NCI-H345 treated with DMSO at 0.1 percent for 48 hours (cell line): Measurements from ENCODE around the gene IMP3.
"Not testable (repeated sequence)": the region's sequence is repeated elsewhere in the genome, so short reads cannot be mapped to it uniquely, and the experiment has no call there.

ENCODE experiments used
- DNase-seq: peaks from one replicate; lab custom pipeline; 2025; ENCODE audit not compliant: unreplicated experiment; lab: John Stamatoyannopoulos, UW

The IMP3 gene

GRCh38 chr15:75650908-75651809 lies 11.1 kb upstream of the IMP3 start:
- DNase-seq = no peak

GRCh38 chr15:75649848-75650247 lies 9.8 kb upstream of the IMP3 start:
- no peak for DNase-seq

DNA sequence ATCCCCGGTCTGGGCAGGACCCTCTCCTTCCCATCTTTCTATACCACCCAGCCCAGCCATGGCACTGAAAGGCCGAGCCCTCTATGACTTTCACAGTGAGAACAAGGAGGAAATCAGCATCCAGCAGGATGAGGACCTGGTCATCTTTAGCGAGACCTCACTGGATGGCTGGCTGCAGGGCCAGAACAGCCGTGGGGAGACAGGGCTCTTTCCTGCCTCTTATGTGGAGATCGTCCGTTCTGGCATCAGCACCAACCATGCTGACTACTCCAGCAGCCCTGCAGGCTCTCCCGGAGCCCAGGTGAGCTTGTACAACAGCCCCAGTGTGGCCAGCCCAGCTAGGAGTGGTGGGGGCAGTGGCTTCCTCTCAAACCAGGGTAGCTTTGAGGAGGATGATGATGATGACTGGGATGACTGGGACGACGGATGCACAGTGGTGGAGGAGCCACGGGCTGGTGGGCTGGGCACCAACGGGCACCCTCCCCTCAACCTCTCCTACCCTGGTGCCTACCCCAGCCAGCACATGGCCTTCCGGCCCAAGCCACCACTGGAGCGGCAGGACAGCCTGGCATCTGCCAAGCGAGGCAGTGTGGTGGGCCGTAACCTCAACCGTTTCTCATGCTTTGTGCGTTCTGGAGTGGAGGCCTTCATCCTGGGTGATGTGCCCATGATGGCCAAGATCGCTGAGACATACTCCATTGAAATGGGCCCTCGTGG lies 9.2 kb upstream of the IMP3 start:
- no peak for DNase-seq

DNA sequence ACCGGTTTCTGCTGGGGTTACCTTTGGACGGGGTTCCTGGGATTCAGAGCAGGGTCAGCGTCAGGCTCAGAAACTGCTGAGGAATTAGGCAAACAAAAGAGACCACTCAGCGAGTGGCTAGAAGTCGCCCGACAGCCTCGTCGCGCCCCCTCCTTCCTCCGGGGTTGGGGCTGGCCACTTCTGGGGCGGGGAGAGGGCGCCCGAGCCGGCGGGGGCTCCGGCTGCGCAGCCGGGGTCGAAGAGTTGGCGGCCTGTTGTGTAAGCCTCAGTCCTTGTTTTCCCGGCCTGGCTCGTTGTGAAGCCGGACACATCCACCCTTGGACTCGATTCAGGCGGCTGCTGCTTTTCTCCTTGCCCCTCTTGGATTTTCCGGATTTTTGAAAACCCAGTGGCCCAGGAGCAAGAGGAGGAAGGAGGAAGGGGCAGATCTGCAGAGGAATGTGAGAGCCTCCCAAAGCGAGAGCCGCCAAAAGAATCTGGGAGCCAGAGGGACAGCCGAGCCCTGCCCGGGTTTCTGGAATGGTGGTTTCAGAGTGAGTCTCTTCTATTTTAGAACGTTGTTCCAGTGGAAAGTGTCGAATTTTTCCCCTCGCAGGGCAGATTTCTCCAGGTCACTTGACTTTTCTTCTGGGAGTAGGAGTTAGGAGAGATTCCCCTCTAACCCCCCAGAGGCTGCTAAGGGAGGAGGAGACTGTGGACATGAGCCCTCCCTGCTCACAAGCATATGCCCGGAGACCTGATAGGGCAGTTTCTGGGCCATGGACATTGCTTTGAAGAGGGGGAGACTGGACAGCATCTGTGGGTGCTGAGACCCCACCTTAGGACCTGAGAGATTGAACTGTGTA lies 8.4 kb upstream of the IMP3 start:
- no peak for DNase-seq

DNA sequence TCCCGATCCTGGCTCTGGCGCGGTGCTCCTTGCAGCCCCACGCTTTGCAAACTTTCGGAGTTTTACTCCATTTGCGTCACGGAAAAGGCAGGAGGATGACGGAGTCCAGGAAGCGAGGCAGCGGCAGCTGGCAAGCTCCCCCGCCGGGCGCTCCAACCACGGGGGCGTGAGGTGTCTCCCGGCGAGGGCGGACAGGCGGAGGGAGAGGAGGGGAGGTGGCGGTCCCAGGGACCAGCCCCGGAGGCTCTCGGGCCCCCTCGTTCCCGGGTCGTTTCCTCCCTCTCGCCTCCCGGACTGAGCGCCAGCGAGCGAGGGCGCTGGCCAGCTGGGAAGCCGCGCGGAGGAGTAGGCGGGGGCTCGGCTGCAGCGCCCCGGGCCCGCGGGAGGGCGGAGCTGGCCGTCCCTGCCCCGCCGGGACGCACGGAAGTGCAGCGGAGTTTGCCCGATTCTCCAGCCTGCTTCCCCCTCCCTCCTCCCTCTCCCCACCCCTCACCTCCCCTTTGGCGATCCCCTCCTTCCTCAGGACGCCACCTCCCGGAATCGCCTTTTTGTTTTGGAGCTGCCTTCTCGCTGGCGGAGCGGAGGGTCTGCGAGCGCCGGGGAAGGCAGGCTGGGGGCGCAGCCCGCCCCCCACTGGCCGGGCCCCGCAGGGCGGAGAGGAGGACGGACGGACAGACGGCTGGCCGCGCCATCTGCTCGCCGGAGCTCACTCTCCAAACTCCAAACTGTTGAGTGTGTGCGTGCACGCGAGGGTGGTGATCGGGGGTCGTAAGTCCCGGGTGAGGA lies 7.5 kb upstream of the IMP3 start, which contains the start of gene SNX33:
SNX33 (plus strand) TSS at position 543 of the 786 bp plus-strand sequence. CDS start 1,191 bp downstream, outside the sequence.
- DNase-seq = peak; percentile 8

DNA sequence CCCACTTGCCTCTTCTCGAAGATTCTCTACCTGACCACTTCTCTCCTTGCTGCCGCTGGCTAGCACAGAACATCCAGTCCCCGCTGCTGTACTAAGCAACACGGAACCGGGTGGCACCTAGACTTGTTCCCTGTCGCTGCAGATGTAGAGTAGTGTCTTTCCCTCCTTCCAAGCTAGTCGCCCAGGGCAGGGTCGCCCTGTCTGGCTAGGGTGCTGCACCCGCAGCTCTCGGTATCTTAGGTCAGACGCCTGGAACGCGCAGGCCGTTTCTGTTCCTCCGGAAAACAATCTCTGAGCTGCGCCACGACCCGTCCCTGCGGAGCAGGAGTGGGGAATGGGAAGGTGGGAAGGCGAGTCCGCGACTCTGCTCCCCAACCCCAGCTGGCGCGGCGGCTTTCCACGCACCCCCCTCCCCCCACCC lies 6.9 kb upstream of the IMP3 start:
- peak; percentile 2 for DNase-seq

- DNase-seq = no peak
These were observed 6.3 kb upstream of the IMP3 start for GRCh38 chr15:75646112-75646943.

- no peak for DNase-seq
These were observed 4.4 kb upstream of the IMP3 start for GRCh38 chr15:75644376-75644775.

- no peak for DNase-seq
These were observed 1.6 kb upstream of the IMP3 start for GRCh38 chr15:75641603-75642002.

DNA sequence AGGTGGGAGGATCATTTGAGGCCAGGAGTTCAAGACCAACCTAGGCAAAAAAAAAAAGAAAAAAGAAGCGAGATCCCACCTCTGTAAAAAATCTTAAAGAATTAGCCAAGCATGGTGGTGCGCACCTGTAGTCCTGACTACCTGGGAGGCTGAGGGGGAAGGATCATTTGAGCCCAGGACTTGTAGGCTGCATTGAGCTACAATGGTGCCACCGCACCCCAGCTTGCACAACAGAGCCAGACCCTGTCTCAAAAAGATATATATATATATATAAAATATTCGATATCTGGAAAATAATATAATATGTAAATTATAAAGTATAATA lies 1.1 kb upstream of the IMP3 start:
- no peak for DNase-seq

DNA sequence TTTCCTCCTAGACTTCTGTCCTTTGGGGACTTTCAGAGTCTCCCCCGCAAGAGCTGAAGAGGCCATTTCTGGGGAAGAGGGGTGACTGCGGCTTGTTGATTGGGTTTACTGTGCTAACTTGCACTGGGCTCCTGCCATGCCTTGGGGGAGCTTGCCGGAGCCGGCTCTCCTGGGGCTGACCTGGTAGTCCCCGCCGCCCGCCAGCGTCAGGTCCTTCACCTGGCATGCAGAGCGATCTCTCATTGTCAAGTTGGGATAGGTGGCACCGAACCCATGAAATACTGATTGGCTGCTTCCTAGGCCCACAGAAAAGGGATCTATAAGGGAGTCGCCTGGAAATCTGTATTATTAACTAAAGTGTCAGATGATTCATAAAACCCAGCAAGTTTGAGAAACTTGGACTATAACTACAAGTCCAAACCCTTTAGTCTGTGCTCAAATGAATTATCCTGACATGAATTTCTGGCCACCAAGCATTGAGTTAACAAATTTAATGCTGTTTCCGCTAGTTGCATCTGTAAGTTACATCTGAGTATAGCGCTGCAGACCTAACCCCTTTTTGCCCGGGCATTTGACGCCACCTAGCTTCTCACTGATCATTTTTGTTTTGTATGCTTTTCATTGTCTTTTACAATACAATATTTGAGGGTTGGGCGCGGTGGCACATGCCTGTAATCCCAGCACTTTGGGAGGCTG lies 607 bp upstream of the IMP3 start:
- peak; percentile 83 for DNase-seq

- DNase-seq = no peak
These were observed 774 bp downstream of the IMP3 start for GRCh38 chr15:75639191-75639708.

- no peak for DNase-seq
These were observed 2.6 kb downstream of the IMP3 start for GRCh38 chr15:75637245-75638009.

GRCh38 chr15:75636026-75636425 lies 4.0 kb downstream of the IMP3 start:
- DNase-seq = no peak

GRCh38 chr15:75633922-75634321 lies 6.1 kb downstream of the IMP3 start:
- DNase-seq = not testable (repeated sequence)

DNA sequence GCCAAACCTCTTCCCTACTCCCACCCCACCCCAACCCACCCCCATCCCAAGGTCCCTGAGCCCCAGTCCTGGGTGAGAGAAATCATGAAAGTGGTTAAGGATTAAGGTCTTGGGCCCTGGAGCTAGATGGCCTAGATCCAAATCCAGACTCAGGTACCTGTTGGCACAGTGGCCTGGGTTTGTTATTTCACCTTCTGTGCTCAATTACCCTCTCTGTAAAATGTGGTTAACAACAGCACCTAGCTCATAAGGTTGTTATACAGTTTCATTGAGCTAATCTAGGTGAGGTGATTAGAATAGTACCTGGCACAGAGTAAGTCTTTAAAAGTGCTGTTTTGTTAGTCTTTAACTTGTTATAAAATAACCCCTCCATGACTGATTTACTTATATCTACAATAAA lies 8.1 kb downstream of the IMP3 start:
- no peak for DNase-seq

- no peak for DNase-seq
These were observed 14.3 kb downstream of the IMP3 start, which contains the start of gene SNUPN for GRCh38 chr15:75625542-75626347. SNUPN (minus strand) TSS chr15:75625725; CDS start chr15:75621051, 4,674 bp downstream.
